K562 (cell line): ENCODE results near the gene CAMK1D. TPM values are rescaled to one million over a fixed set of nuclear protein-coding genes. Genes with fewer than 3 reads are reported as not detected.

Experiments
- ATAC-seq: fragments of 200-7000 bp; cut with Tn5 transposase; 3 replicates; pipeline ENCODE4 v1.9.1; 2020; ENCODE audit warnings: moderate library complexity
- BruUV-seq: library from RNA; stranded (reverse); fragments of 400-500 nt; replicated peaks from 2 replicates; lab custom pipeline; 2021; lab: Mats Ljungman, UMichigan
- CTCF ChIA-PET: fragments of 300-600 bp; formaldehyde crosslinking; extraction: SDS; loops from one replicate; lab custom pipeline; 2021; ENCODE audit warnings: low intra/inter-chr PET ratio; lab: Yijun Ruan, JAX
- POLR2A ChIA-PET: fragments of 300-600, 350-650 bp; sonication (Branson Sonifier 250); formaldehyde crosslinking; extraction: SDS; loops from one replicate; lab custom pipeline; 2021; ENCODE audit warnings: antibody characterized with exemption, inconsistent platforms; lab: Yijun Ruan, JAX
- DNase-seq, 4 experiments: peaks; one replicate each; pipeline versions ENCODE4 v3.0.0 to v3.0.0-alpha.2; 2011 to 2018; ENCODE audit warnings: low spot score in 3 of 4, mixed read lengths in 3 of 4; ENCODE audit errors: extremely low read depth in 1 of 4
- FAIRE-seq: peaks from 2 replicates; lab custom pipeline; 2011; peaks lifted over from hg19 to GRCh38; lab: Jason Lieb, UNC
- H2AFZ ChIP-seq: 2 replicates; pipeline ENCODE4 v1.6.0; 2011; ENCODE audit warnings: low read depth, low read length, control low read depth, inconsistent platforms
- H3K27ac ChIP-seq: fragments of 200-600 bp; 3 replicates; pipeline ENCODE4 v1.8.0; 2011; ENCODE audit warnings: low read depth, mild to moderate bottlenecking, control low read depth, inconsistent platforms, low read length, moderate library complexity, mixed read lengths; ENCODE audit errors: extremely low read depth
- H3K27me3 ChIP-seq, 2 experiments: fragments of 300-600 bp in 1 of 2; 2 replicates in 1 of 2; 3 replicates in 1 of 2; pipeline versions ENCODE4 v1.6.0 to v1.8.0; 2011; ENCODE audit warnings: inconsistent platforms in 2 of 2, low read length in 2 of 2, mild to moderate bottlenecking in 1 of 2, mixed read lengths in 1 of 2, moderate library complexity in 1 of 2; ENCODE audit not compliant: control insufficient read depth in 2 of 2, insufficient read depth in 2 of 2
- H3K36me3 ChIP-seq: fragments of 300-600 bp; 3 replicates; pipeline ENCODE4 v1.8.0; 2011; ENCODE audit warnings: mild to moderate bottlenecking, low read length, inconsistent platforms; ENCODE audit not compliant: control insufficient read depth, insufficient read depth
- H3K4me1 ChIP-seq, 2 experiments: fragments of 200-600 bp in 1 of 2; replicated peaks in 1 of 2; 2 replicates in 1 of 2; 3 replicates in 1 of 2; pipeline versions ENCODE4 v1.5.1 to v1.8.0; 2011; ENCODE audit warnings: inconsistent platforms in 2 of 2, low read length in 2 of 2, mild to moderate bottlenecking in 1 of 2, mixed read lengths in 1 of 2, moderate library complexity in 1 of 2; ENCODE audit not compliant: control insufficient read depth in 2 of 2, insufficient read depth in 2 of 2
- H3K4me2 ChIP-seq: 2 replicates; pipeline ENCODE4 v1.6.1; 2011; ENCODE audit warnings: low read length, control low read depth, inconsistent platforms, mixed read lengths; ENCODE audit not compliant: insufficient read depth
- H3K4me3 ChIP-seq: fragments of 200-600 bp; sonication (generic), shearing (Covaris generic); 2 replicates; pipeline ENCODE4 v1.5.1; 2016; ENCODE audit warnings: control low read depth, inconsistent platforms
- H3K79me2 ChIP-seq: fragments of 200-600 bp; 3 replicates; pipeline ENCODE4 v1.8.0; 2011; ENCODE audit warnings: low read length, inconsistent platforms; ENCODE audit not compliant: control insufficient read depth, insufficient read depth
- H3K9ac ChIP-seq, 2 experiments: 2 replicates each; pipeline versions ENCODE4 v1.6.0 to v1.6.1; 2011; ENCODE audit warnings: low read depth in 2 of 2, low read length in 2 of 2, control low read depth in 1 of 2, inconsistent platforms in 1 of 2, mild to moderate bottlenecking in 1 of 2, mixed read lengths in 1 of 2; ENCODE audit not compliant: insufficient read depth in 1 of 2
- H3K9me1 ChIP-seq: one replicate; pipeline ENCODE4 v1.6.0; 2011; ENCODE audit warnings: inconsistent platforms, mild to moderate bottlenecking, low read length, moderate library complexity; ENCODE audit not compliant: control insufficient read depth, insufficient read depth
- H3K9me3 ChIP-seq: replicated peaks from 2 replicates; pipeline ENCODE4 v1.5.1; 2011; ENCODE audit warnings: low read depth, low read length, inconsistent platforms; ENCODE audit not compliant: control insufficient read depth, insufficient read depth
- H4K20me1 ChIP-seq: replicated peaks from 2 replicates; pipeline ENCODE4 v1.6.1; 2011; ENCODE audit warnings: low read length, inconsistent platforms, mixed read lengths; ENCODE audit not compliant: control insufficient read depth, insufficient read depth
- ATF2 ChIP-seq: sonication (generic); formaldehyde crosslinking; IDR thresholded peaks from 2 replicates; pipeline ENCODE4 v1.8.1; 2022; ENCODE audit warnings: missing genetic modification reagents
- BRF1 ChIP-seq: IDR thresholded peaks from 3 replicates; pipeline ENCODE4 v1.6.1; 2011; ENCODE audit warnings: borderline replicate concordance, mild to moderate bottlenecking; ENCODE audit not compliant: insufficient read length; ENCODE audit errors: extremely low read depth
- BRF2 ChIP-seq: IDR thresholded peaks from 3 replicates; pipeline ENCODE4 v1.6.1; 2011; ENCODE audit warnings: borderline replicate concordance, mild to moderate bottlenecking; ENCODE audit not compliant: insufficient read length, insufficient read depth
- CTCF ChIP-seq, 3 experiments: IDR thresholded peaks in 2 of 3; conservative IDR thresholded peaks in 1 of 3; 2 replicates each; pipeline ENCODE4 v1.5.1; 2011 to 2012; ENCODE audit warnings: low read length in 3 of 3, mild to moderate bottlenecking in 3 of 3, control low read depth in 2 of 3, improper control_type of control experiment in 1 of 3, inconsistent platforms in 1 of 3, low read depth in 1 of 3, mixed read lengths in 1 of 3, moderate library complexity in 1 of 3; ENCODE audit not compliant: insufficient read depth in 2 of 3
- ELK3 ChIP-seq: fragments of 450-650 bp; formaldehyde crosslinking; IDR thresholded peaks from 2 replicates; pipeline ENCODE4 v1.4.0; 2020; ENCODE audit warnings: mild to moderate bottlenecking
- ERF ChIP-seq: fragments of 450-650 bp; formaldehyde crosslinking; IDR thresholded peaks from 2 replicates; pipeline ENCODE4 v1.4.0; 2020; ENCODE audit warnings: mild to moderate bottlenecking, mixed read lengths
- HNRNPLL ChIP-seq: fragments of 200-400 bp; formaldehyde crosslinking; IDR thresholded peaks from 2 replicates; pipeline ENCODE4 v1.6.1; 2017; ENCODE audit warnings: low read length, low read depth, mild to moderate bottlenecking; ENCODE audit not compliant: poor library complexity, severe bottlenecking
- MTA1 ChIP-seq: fragments of 450-650 bp; IDR thresholded peaks from 2 replicates; pipeline ENCODE4 v1.6.1; 2017; ENCODE audit warnings: borderline replicate concordance
- NFATC3 ChIP-seq: fragments of 450-650 bp; IDR thresholded peaks from 2 replicates; pipeline ENCODE4 v1.6.1; 2017; ENCODE audit warnings: mild to moderate bottlenecking
- PURB ChIP-seq: sonication (generic); formaldehyde crosslinking; IDR thresholded peaks from 2 replicates; pipeline ENCODE4 v1.9.0; 2021; ENCODE audit warnings: low read depth, mild to moderate bottlenecking, missing genetic modification reagents
- RFX1 ChIP-seq: fragments of 450-650 bp; IDR thresholded peaks from 2 replicates; pipeline ENCODE4 v1.6.1; 2016; ENCODE audit warnings: mild to moderate bottlenecking, moderate library complexity
- SUPT5H ChIP-seq: fragments of 450-650 bp; IDR thresholded peaks from 2 replicates; pipeline ENCODE4 v1.6.1; 2016
- TEAD2 ChIP-seq: fragments of 450-650 bp; IDR thresholded peaks from 2 replicates; pipeline ENCODE4 v1.6.1; 2016; ENCODE audit warnings: missing genetic modification characterization, control low read depth, missing compliant biosample characterization
- ZBED1 ChIP-seq: IDR thresholded peaks from 2 replicates; pipeline ENCODE4 v1.6.1; 2014
- ZNF224 ChIP-seq: sonication (generic); formaldehyde crosslinking; IDR thresholded peaks from 2 replicates; pipeline ENCODE4 v1.8.0; 2022; ENCODE audit warnings: mild to moderate bottlenecking, missing genetic modification reagents
- ZNF282 ChIP-seq: sonication (generic); formaldehyde crosslinking; IDR thresholded peaks from 2 replicates; pipeline ENCODE4 v1.8.1; 2023; ENCODE audit warnings: missing genetic modification reagents
- ZNF324 ChIP-seq: fragments of 250-450 bp; sonication (Bioruptor Pico); IDR thresholded peaks from 2 replicates; pipeline ENCODE4 v1.4.0; 2020; ENCODE audit warnings: mild to moderate bottlenecking
- ZNF436 ChIP-seq: fragments of 250-450, 450-650 bp; sonication (Bioruptor Pico); formaldehyde crosslinking; IDR thresholded peaks from 2 replicates; pipeline ENCODE4 v1.7.0; 2020; ENCODE audit warnings: mild to moderate bottlenecking
- ZNF445 ChIP-seq: fragments of 250-450 bp; sonication (Bioruptor Pico); IDR thresholded peaks from 2 replicates; pipeline ENCODE4 v1.4.0; 2020; ENCODE audit warnings: low read depth, mild to moderate bottlenecking, moderate library complexity
- ZNF785 ChIP-seq: fragments of 250-450 bp; sonication (Bioruptor Pico); IDR thresholded peaks from 2 replicates; pipeline ENCODE4 v1.4.0; 2020; ENCODE audit warnings: mild to moderate bottlenecking
- WGBS: fragments of 100-300 bp; shearing (Covaris generic); methylation state at CpG from one replicate; pipeline ENCODE4 v1.1.6; 2016; ENCODE audit warnings: low coverage, mixed read lengths; ENCODE audit not compliant: insufficient coverage; ENCODE audit errors: missing lambda C conversion rate; 5-methylcytosine and 5-hydroxymethylcytosine counted together
- in situ Hi-C: fragments of 300-500 bp; cut with MboI; formaldehyde crosslinking; loops from 4 replicates; pipeline ENCODE4 v1.15.0; 2018; ENCODE audit warnings: inconsistent platforms, mixed read lengths
- intact Hi-C: fragments of 100-400 bp; cut with micrococcal nuclease; formaldehyde crosslinking; loops from 2 replicates; pipeline ENCODE4 v1.14.2; 2022
- polyA plus RNA-seq, 8 experiments: library from polyadenylated mRNA; depleted of rRNA in 4 of 8; stranded (reverse) in 5 of 8; unstranded in 3 of 8; fragments of >200 nt; fragmentation: Nextera tagmentation in 2 of 8; fragmentation: Illumina TruSeq in 1 of 8; extraction: Ambion mirVana in 2 of 8; extraction: Trizol in 1 of 8; gene quantifications; 2 replicates each; pipeline versions ENCODE4 v1.2.1 to v1.2.3, GENCODE V29; 2011 to 2014; ENCODE audit warnings: inconsistent platforms in 1 of 8, missing spikeins in 1 of 8
- total RNA-seq, 7 experiments: library from RNA; depleted of rRNA in 6 of 7; stranded (reverse); fragments of >200 nt in 6 of 7; fragmentation: Illumina TruSeq in 2 of 7; extraction: Trizol in 2 of 7; gene quantifications; 2 replicates each; pipeline versions ENCODE4 v1.2.1 to v1.2.3, GENCODE V29; 2011 to 2021; ENCODE audit warnings: low replicate concordance in 1 of 7

CAMK1D gene
- total and polyA plus RNA-seq, 9 of the 15 experiments (the other 6 are each of a cell fraction or from before 2014, with no cell fraction given): 0.12 to 0.24 (median 0.20) TPM; not detected in 5

GRCh38 chr10:12629767-12630165 lies 280.4 kb downstream of the CAMK1D start:
- Histone ChIP-seq H3K9ac (no peak overlapping the region), H3K79me2 (no peaks in the 10 kb centered on the region), H3K4me2 (no peak overlapping the region)
- in situ Hi-C loops (no loop called here), intact Hi-C loops (no loop called here)
- CTCF ChIA-PET: no interaction called here
- TF ChIP-seq BRF2: no peak
- TF ChIP-seq PURB (CRISPR knock-in tag): no peak
- no peak for TF ChIP-seq ERF (CRISPR knock-in tag)
- no peak for TF ChIP-seq RFX1
- TF ChIP-seq SUPT5H: no peak
- TF ChIP-seq ZNF445: no peak
- TF ChIP-seq ZNF785 (CRISPR knock-in tag): no peak
- no peak for TF ChIP-seq ZNF224 (CRISPR knock-in tag)
- TF ChIP-seq MTA1: no peak
- TF ChIP-seq ELK3 (CRISPR knock-in tag): no peak
- no peak for TF ChIP-seq TEAD2 (tag)
- TF ChIP-seq ATF2: no peak
- no peak for TF ChIP-seq ZNF324 (CRISPR knock-in tag)
- no peak for TF ChIP-seq CTCF (IDR thresholded peaks at IDR 0.05 in 2 of 3, conservative IDR thresholded peaks at IDR 0.05 in 1 of 3; ENCODE audit: insufficient read depth in 2 of 3, low read depth in 1 of 3, low read length in 3 of 3)
- TF ChIP-seq NFATC3: no peak
- TF ChIP-seq HNRNPLL: no peak
- TF ChIP-seq ZNF282 (CRISPR knock-in tag): no peak
- no peak for TF ChIP-seq ZNF436 (CRISPR knock-in tag)
- no peak for TF ChIP-seq ZBED1
- TF ChIP-seq BRF1: no peak
- TF ChIP-seq, all 486 proteins: peak for 0
- FAIRE-seq: no peak
- DNase-seq: no peak
- ATAC-seq: no peak
- no peaks in the 10 kb centered on the region; the same call in 1 of the 2 replicates for H4K20me1 ChIP-seq
- no peaks in the 10 kb centered on the region for H3K9me1 ChIP-seq
- POLR2A ChIA-PET: interaction anchor here (0.6 kb wide), 1 partner anchor 410 kb away, joined by 3 read pairs; no protein-coding TSS in a partner anchor
- H3K4me1 ChIP-seq: no peaks in the 10 kb centered on the region
- H3K27me3 ChIP-seq: peaks cover 9 to 31% of the 10 kb centered on the region in 2 experiments; a peak in 3 of 5 replicates
- no peak overlapping the region for H3K27ac ChIP-seq
- WGBS: 0% methylated on average over 5 of the region's 5 CpGs
- H3K4me3 ChIP-seq: no peak overlapping the region
- H3K9me3 ChIP-seq: no peaks in the 10 kb centered on the region
- H3K36me3 ChIP-seq: no peaks in the 10 kb centered on the region
- no peak overlapping the region for H2AFZ ChIP-seq
- BruUV-seq: no TSS peak
